ENCODE data around the gene C12orf42.

The C12orf42 gene

DNA sequence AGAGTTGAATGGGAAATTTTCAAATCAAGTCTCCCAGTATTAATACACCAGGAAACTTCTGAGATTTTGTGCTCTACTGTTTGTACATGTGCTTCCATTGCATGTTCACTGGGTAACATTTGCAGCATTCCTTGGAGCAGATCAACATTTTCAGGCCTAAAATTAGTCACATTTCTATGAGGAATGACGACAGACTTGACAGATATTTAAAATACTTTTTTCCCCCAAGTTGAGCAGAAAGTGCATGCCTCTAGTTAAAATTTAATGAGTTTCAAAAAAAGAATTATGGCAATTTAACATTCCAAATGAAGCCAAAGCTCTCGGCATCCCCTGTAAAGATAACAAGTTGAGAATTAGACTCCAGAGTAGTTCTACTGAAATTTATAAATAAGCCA lies 72.3 kb downstream of the C12orf42 start:
- no peak for DNase-seq

DNA sequence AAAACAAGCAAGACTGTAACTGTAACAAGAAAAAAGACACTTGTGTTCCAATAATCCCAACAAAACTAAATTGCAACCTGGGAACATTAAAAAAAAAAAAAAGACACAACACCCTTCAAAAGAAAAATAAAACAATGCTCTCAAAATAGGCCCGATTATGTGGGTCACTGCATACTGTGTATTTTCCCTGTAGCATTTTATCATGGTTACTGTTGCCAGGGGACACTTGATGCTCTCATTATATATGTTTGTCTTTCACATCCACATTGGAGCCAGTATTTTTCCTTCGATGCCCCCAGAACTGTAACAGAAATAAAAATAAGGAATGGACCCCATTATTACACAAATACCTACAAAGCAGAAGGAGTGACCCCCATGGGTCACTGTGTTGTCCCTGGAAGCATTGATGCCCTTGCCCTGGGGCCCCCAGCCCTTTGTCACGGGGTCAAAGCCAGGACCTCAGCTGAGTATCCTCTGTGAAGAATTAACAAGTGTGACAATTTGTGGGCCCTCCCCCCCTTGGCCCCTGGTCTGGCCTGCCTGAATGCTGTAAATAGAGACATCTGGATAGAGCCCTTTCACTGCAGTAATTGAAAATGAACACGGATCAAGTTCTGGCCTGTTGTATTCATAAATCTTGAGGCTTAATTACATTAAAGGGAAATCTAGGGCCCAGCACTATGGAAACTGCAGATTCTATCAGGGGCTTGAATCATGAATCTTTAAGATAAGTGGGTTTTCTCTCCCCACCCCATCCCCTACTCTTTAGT lies 72.8 kb downstream of the C12orf42 start:
- no peak for DNase-seq

DNA sequence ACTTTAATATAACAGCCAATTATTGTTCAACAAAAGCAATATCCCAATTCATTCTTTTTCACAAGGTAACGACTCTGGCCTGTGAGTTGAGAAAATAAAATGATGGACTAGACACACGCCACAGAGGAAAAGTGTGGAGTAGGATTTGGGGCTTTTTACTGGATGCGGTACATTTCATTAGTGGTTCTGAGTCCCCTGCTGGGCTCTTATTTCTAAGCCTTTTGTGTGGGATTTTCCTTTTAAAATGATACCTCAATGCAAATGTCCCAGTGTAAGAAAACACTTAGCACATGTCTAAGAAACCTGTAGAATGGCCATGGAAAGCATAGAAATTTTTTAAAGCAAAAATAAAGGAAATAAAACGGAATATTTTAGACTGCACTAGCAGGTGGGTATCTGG lies 73.4 kb downstream of the C12orf42 start:
- no peak for DNase-seq

DNA sequence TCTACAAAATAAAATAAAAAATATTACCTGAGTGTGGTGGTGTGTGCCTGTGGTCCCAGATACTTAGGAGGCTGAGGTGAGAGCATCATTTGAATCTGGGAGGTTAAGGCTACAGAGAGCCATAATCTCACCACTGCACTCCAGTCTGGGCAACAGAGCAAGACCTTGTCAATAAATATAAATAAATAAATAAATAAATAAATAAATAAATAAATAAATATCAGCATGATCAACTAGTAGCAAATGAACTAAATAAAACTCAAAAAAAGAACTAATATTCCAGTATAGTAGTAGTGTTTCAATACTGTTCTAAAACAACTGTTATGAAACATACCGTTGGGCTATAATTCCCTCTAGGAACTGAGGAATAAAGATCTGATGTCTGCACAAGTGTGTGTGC lies 74.4 kb downstream of the C12orf42 start:
- no peak for DNase-seq

DNA sequence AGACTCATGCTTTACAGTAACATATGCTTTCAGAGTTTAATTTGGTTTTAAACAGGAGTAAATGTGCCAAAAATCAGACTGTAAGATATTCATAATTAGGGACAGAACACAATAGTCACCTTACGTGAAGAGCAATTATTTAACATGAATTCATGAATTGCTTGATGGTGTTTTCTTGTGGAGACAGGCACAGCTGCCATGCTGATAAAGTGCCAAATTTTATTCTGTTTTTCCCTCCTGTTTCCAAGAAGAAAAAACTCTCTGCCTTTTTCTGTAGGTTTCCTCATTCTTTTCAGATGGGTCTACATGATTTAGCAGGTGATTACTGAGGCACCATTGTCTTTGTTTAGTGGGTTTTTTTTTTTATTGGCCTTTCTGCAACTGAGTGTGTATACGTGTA lies 80.1 kb downstream of the C12orf42 start:
- DNase-seq = no peak

DNA sequence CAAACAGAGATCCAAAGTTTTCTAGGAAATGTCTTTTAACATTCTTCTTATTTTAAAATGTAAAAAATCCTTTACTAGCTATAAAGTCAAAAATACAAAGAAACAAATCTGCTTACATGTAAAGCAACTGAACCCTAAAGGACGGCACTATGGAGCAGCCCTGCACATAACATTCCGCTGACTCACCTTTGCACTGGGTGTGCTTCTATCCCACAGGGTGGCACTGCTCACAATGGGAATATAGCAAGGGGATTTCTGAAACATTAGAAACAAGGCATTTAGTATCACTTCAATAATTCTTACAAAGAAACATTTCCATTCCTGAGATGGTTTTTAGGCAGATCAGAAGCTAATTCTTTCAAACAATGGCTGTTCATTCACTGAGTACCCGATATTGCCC lies 94.3 kb downstream of the C12orf42 start:
- DNase-seq = no peak

DNA sequence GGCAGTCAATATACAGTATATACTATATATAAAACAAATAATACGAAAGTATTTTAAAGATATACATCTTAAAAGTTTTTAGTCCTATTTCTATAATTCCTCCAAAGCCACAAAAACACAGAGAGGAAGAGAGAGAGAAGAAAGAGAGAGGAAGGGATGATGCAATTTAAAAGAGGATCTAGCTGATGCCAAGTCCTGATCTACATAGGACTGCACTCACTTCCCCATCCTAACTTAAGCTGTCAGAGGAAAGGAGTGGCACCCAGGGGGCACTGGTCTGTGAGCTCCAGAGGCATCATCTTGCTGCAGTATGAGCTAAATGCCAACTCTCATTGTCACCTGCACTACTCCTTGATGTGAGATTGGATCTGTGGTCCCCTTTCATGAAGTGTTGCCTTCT lies 95.8 kb downstream of the C12orf42 start:
- DNase-seq = no peak

DNA sequence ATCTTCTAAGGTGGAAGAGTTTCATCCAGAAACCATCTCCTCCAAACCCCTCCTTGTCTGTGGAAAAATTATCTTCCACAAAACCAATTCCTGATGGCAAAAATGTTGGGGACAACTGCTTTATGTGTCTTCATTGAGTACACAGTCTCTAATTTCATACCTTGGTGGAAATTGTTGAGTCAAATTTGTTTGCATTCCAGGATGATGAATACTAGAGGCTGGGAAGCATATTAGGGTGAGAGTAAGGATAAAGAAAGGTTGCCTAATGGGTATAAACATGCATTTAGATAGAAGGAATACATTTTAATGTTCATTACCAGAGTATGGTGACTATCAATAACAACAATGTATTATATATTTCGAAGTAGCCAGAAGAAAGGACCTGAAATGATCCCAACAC lies 98.2 kb downstream of the C12orf42 start:
- DNase-seq = no peak

DNA sequence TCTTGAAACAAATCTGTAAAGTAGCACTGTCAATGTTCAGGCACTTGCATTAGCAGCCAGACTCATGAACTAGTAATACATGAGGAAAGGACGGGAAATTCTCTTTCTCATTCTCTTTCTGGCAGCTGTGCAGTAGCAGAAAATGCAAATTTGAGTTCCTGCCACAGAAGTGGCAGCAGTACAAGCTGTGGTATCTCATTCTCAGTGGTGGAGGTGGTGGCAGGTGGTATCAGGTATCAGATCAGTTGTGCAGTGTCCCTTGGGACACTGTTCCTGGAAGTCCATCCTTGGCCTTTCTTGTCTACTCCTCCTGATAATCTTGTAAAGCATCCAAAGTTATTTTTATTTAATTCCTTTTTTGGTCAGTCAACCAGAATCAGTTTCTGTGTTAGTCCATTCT lies 103.0 kb downstream of the C12orf42 start:
- DNase-seq = no peak

DNA sequence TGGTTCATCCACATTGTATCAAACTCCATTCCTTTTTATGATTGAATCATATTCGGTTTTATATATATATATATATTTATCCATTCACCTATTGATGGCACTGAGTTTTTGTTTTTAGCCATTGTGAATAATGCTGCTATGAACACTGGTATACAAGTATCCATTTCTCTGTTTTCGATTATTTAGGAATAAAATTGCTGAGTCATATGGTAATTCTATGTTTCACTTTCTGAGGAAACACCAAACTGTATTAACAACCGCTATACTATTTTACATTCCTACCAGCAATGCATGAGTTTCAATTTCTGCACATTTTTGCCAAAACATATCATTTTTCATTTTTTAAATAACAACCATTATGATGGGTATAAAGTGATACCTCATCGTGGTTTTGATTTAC lies 104.7 kb downstream of the C12orf42 start:
- no peak for DNase-seq

DNA sequence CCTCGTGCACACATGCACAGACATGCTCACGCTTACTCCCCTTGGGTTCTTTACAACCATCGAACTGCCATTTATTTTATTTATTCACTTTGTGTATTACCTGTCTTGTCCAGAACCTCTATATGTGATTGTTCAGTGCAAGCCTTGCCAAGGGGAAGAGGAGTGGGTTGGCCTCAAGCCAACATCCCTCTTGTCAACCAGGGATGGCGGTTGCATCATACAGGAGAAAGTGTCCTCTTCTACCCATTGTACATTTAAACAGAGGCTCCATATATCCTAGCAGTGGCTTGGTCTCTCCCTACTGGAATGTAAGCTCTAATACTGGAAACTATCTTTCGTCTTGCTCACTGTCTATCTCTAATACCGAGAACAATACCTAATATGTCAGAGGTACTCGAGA lies 108.4 kb downstream of the C12orf42 start:
- DNase-seq = peak; percentile 42

DNA sequence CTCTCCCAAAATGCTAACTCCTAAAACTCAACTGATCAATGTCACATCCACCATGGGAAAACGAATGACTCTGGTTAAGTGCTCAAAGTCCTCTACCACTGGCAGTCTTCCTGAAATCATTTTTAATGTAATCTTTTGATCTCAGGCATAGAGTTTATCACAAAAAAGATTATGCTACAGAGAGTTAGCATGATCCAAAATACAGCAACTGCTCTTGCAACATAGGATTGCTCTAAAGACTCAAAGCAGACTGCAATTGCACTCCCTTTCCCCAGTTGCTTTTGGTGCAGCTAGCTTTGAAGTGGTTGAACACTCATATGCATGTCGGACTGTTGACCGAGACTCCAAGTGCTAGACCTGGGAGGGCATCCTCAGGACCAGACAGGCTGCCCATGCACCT lies 109.3 kb downstream of the C12orf42 start:
- DNase-seq = no peak

DNA sequence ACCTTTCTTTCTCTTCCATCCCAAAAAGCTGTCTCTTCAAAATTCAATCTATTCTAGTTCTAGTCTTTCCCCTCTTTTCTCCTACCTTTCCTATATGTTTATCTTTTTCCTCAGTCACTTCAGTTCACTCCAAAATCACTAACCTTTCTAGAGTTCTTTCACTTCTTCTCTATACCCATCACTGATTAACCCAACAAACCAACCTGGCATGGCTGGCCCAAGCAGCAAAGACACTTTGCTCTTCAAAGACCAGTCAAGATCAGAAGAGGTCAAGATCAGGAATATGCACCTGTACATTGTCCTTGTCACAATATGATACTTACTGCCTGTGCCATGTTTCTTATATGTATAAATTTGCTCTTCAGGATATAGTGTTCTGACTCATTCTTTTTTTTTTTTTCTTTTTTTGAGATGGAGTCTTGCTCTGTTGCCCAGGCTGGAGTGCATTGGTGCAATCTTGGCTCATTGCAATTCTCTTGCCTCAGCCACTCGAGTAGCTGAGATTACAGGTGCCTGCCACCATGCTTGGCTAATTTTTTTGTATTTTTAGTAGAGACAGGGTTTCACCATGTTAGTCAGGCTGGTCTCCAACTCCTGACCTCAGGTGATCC lies 112.9 kb downstream of the C12orf42 start:
- DNase-seq = no peak

DNA sequence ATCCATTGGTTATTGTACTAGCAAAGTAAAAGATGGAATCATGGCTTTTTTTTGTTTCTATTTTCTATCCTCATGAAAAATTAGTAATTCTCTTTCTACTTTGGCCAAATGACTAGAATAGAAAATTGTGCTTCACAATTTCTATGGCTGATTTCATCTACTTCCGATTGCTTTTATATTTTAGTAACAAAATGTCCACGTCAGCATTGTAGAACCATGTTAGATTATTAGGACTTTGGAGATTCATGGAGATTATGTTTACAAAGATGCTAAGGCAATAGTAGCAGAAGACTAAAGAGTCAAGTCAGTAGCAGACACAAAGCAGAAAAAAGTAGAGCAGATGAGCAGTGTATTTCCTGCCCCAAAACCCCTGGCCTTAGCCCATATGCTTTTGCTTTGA lies 113.6 kb downstream of the C12orf42 start:
- no peak for DNase-seq

DNA sequence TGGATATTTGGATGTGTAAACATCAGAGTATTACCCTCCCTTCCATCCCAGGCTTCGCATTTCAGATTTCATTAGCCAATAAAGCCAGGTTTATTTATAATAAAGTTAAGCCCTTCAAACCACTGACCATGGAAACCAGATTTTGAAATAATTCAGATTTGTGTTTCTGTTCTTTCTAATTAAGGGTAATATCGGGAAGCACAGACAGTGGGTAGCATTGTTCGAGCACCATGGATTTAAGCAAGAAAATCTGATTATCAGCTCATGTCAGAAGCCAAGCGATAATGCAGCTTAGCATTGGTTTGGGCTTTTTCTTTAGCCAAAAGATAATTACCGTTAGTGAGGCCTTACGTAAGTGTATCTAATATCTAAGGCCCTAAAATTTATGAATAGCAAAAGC lies 116.1 kb downstream of the C12orf42 start:
- DNase-seq = no peak

DNA sequence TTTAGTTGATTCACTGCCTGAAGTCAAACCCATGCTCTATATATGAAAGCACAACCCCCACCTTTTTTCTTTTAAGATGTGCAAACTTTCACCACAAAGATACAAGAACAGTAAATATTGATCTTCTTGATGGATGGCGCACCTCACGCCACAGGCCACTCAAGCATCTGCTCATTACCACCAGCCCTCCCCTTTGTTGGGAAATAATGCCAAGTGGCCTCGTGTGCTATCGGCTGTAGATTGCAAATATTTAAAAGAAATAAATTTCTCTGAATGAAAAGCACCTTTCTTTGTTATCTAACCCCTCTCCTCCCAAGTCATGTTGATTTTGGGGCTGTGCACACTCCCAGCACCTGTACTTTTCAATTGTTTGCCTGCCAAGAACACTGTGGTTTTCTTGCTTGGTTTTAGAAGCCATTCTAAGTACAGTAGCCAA lies 122.7 kb downstream of the C12orf42 start:
- DNase-seq = peak; percentile 90

DNA sequence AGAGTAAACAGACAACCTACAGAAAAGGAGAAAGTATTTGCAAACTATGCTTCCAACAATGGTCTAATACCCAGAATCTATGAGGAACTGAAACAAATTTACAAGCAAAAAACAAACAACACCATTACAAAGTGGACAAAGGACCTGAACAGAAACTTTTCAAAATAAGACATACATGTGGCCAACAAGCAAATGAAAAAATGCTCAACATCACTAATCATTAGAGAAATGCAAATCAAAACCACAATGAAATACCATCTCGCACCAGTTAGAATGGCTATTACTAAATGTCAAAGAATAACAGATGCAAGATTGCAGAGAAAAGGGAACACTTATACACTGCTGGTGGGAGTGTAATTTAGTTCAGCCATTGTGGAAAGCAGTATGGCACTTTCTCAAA lies 125.8 kb downstream of the C12orf42 start:
- DNase-seq = no peak

DNA sequence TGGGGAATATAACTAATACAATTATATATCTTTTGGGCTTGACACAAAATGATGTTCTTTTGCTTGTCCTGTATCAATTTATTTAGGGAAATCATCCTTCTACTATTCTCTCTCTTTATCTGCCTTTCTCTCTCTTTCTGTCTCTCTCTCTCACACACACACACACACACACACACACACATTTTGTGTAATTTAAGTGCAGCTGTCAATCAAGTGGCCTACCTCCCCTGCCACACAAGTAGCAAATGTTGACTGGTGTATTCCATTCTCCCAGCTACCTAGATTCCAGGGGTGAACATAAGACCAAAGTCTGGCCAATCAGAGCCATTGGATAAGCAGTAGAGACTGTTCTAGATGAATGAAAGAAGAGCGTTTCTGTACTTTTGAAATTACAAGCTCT lies 127.6 kb downstream of the C12orf42 start:
- DNase-seq = no peak

DNA sequence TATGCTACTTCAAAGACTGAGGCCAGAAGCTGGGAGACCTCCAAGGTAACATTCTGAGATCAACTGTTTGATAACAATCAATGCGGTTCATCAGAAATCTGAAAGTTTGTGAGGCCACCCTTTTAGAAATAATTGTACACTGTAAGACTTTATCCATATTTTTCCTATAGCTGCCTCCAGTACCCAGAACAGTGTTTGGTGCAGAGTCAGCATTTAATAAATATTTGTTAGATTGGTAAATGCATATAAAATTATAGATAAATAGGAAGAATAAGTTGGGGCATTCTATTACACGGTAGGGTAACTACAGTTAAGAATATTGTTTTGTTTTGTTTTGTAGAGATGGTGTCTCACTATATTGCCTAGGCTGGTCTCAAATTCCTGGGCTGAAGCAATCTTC lies 141.4 kb downstream of the C12orf42 start:
- no peak for DNase-seq

DNA sequence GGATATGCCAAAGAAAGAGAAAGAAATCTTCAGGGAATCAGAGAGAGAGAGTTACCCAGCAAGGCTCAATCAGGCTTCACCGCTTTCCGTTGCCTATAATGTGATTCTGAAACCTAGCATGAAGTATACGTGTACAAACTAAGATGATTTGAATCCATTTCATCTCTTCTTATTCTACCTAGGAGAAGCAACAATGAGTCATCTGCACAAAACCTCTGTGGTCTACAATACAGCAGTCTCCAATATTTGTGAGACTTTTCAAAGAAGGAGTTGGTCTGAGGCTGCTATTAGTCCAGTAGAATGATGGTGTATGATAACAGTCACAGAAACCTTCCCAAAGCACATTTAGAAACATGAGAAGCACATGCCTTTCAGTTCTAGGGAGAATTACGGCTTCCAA lies 141.9 kb downstream of the C12orf42 start:
- no peak for DNase-seq

DNA sequence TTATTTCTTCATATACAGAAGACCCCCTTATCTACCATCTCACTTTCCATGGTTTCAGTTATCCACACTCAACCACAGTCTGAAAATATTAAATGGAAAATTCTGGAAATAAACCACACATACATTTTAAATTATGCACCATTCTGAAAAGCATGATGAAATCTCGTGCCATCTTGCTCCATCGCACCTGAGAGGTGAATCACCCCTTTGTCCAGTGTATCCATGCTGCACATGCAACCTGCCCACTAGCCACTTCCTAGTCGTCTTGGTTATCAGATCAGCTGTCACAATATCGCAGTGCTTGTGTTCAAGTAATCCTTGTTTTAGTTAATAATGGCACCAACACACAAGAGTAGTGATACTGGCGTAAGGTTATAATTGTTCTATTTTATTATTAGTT lies 145.7 kb downstream of the C12orf42 start:
- no peak for DNase-seq

DNA sequence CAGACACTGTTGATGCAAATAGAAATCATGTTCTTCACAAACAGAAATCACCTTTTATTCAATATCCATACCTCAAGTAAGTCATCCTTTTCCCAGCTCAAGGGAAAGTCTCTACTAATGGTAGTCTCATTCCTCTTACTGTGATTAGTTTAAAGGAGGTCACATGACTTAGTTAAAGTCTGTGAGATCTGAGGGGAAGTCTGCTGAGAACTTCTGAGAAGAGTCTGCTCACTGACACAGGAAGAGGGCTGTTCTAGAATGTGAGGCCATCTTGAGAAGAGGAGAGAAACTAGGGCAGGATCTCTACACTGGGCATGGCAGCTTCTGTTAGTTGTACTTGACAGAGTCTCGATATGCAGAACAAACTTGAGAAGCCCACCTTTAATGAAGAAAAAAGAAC lies 146.8 kb downstream of the C12orf42 start:
- no peak for DNase-seq

DNA sequence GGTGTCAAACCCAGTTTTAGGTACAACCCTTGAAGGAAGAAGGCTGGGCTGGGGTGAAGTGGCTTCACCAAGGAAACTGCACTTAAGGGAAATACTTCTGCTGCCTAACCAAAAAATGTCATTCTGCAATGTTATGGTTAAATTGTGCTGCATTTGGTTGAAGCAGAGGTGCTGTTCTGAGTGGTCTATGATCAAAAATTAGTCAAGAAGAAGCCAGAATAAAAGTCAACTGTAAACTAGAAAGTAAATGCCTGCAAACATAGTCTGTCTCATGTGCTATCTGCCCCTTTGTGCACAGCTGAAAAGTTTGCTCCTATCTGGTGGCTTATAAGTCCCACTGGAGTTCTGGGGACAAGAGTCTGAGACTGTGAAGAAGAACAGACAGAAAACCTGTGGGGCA lies 158.8 kb downstream of the C12orf42 start:
- DNase-seq = no peak

DNA sequence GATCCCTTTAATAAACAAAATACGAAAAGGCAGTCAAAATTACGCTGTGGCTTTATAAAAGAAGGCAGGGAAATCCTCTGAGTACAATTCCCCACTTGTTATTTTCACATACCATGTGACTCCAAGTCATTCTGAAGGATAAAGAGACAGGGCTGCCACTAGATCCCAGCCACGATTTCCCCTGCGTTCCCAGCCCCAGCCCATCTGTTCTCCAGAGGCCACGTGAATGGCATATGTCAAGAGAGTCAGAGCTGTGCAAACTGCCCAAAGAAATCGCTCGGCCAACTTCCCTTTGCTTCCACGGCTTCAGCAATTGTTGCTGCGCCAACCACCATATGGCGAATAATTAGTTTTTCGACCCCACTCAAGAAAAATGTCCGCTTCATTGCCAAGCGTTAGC lies 161.3 kb downstream of the C12orf42 start:
- DNase-seq = no peak

DNA sequence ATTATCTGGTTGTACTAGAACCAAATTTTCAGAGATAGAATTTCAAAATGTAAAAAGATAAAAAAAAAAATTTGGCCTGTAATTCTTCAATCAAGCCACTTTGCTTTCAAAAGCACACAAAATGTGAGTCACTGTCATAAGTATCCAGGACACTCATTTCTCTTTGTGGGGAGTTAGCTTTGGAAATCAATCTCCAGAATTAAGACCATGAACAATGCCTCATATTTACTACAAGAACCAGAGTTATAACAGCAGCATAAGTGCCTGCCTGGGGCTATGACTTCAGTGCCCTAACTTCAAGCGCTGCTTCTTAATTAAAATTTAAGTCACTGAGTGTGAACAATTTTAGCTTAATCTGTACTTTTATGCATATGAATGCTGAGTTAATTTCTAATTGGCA lies 162.1 kb downstream of the C12orf42 start:
- DNase-seq = no peak
